Activated CD4-positive, alpha-beta memory T cell treated with anti-CD3 and anti-CD28 coated beads for 36 hours (primary cell): Measurements from ENCODE around the gene GORAB. TPM values are rescaled to one million over a fixed set of nuclear protein-coding genes. Genes with fewer than 3 reads are reported as not detected.

Experiments
- CTCF ChIA-PET: fragments of 350-600 bp; sonication (Branson Sonifier 250); formaldehyde crosslinking; loops from one replicate; lab custom pipeline; 2021; ENCODE audit warnings: antibody characterized with exemption, inconsistent platforms; lab: Charles Lee
- POLR2A ChIA-PET: fragments of 350-600 bp; sonication (Branson Sonifier 250); formaldehyde crosslinking; loops from one replicate; lab custom pipeline; 2021; ENCODE audit warnings: antibody characterized with exemption; lab: Charles Lee
- DNase-seq: peaks from one replicate; pipeline ENCODE4 v3.0.0-alpha.2; 2020
- H3K27ac Mint-ChIP-seq: one replicate; pipeline ENCODE4 v1.8.0; 2021; ENCODE audit warnings: mixed read lengths
- H3K27me3 Mint-ChIP-seq: one replicate; pipeline ENCODE4 v1.8.0; 2021; ENCODE audit warnings: mixed read lengths
- H3K36me3 Mint-ChIP-seq: one replicate; pipeline ENCODE4 v1.8.0; 2021; ENCODE audit warnings: mixed read lengths
- H3K4me1 Mint-ChIP-seq: one replicate; pipeline ENCODE4 v1.8.0; 2021; ENCODE audit warnings: low read depth, mixed read lengths
- H3K4me3 Mint-ChIP-seq: one replicate; pipeline ENCODE4 v1.8.0; 2021; ENCODE audit warnings: mild to moderate bottlenecking, mixed read lengths
- H3K9me3 Mint-ChIP-seq: one replicate; pipeline ENCODE4 v1.8.0; 2021; ENCODE audit warnings: mixed read lengths
- intact Hi-C: fragments of 100-400 bp; cut with micrococcal nuclease; formaldehyde crosslinking; loops from one replicate; pipeline ENCODE4 v1.15.1; 2023
- total RNA-seq, 2 experiments: library from RNA; stranded (reverse); gene quantifications; one replicate each; pipeline ENCODE4 v1.2.3, GENCODE V29; 2021

The GORAB gene
- total RNA-seq, 2 experiments from 2014 or later, result 8.5 to 9.0 TPM

- ChIA-PET CTCF (no interaction called here), POLR2A (no interaction called here)
- H3K4me3 Mint-ChIP-seq, result no peak overlapping the region
- no peak overlapping the region for H3K27ac Mint-ChIP-seq
- intact Hi-C loops, result no loop called here
- peaks cover 8% of the 10 kb centered on the region for H3K4me1 Mint-ChIP-seq
- H3K36me3 Mint-ChIP-seq, result peaks cover 66% of the 10 kb centered on the region
- no peaks in the 10 kb centered on the region for H3K9me3 Mint-ChIP-seq
- DNase-seq, result no peak
- H3K27me3 Mint-ChIP-seq, result no peaks in the 10 kb centered on the region
These were observed 12.7 kb downstream of the GORAB start for GRCh38 chr1:170544624-170545023.

DNA sequence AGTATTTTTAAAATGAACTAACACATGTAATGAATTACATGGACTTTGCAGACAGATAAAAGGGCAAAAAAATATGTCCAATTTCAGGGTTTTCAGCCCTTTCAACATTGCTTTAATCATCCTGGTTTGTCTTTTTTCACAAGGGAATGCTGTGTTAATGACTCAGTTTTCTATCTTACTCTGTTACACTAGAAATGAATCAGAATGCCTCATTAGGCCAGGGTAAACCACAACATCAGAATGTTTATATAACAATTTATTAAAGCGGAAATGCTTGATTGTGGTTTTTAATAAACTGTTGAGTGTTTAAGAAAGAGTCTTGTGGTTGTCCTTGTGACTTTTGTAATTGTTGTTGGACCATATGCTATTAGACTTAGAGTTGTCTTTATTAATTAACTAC is 13.5 kb downstream of the GORAB start:
- CTCF ChIA-PET, result no interaction called here
- no peaks in the 10 kb centered on the region for H3K9me3 Mint-ChIP-seq
- H3K27me3 Mint-ChIP-seq, result no peaks in the 10 kb centered on the region
- DNase-seq, result no peak
- no peak overlapping the region for H3K4me3 Mint-ChIP-seq
- peaks cover 8% of the 10 kb centered on the region for H3K4me1 Mint-ChIP-seq
- peaks cover 65% of the 10 kb centered on the region for H3K36me3 Mint-ChIP-seq
- no peak overlapping the region for H3K27ac Mint-ChIP-seq
- intact Hi-C loops, result no loop called here
- POLR2A ChIA-PET, result no interaction called here

DNA sequence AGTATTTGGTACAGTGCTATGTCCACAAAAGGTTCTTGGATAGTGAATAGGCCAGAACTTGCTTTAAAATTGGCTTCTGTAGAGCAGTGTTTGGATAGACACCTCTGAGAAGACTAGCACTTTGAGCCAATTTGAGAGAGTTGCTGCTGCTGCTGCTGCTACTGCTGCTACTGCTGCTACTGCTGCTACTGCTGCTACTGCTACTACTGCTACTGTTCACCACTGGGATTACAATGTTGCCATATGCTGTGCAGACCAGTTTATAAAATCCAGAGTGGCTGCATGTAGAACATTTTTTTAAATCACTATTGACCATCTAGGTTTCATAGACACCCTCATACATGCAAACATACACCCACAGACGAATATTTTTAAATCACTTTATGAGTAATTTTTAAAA is 15.3 kb downstream of the GORAB start:
- ChIA-PET POLR2A (no interaction called here), CTCF (no interaction called here)
- DNase-seq, result no peak
- Mint-ChIP-seq H3K27ac (no peak overlapping the region), H3K36me3 (peaks cover 60% of the 10 kb centered on the region), H3K27me3 (no peaks in the 10 kb centered on the region), H3K4me1 (peaks cover 11% of the 10 kb centered on the region), H3K4me3 (no peak overlapping the region), H3K9me3 (no peaks in the 10 kb centered on the region)
- intact Hi-C loops, result no loop called here

DNA sequence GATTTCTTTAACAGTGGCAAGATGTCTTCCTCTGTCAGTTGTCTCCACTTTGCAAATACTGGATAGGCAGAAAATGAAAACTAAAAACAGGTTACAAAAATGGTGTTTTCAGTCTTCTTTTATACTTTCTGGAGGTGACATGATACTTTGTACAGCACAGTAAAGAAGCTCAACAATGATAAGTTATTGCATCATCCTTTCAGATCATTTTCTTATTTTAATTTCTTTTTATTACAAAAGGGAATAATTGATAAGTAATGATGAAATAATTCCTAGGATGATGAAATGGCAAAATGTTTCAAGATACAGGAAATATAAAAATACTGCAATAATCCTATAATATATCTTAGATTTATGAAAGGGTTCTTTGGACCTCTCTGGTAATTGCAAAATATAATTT is 16.5 kb downstream of the GORAB start:
- H3K36me3 Mint-ChIP-seq, result peaks cover 58% of the 10 kb centered on the region
- intact Hi-C loops, result no loop called here
- POLR2A ChIA-PET, result no interaction called here

DNA sequence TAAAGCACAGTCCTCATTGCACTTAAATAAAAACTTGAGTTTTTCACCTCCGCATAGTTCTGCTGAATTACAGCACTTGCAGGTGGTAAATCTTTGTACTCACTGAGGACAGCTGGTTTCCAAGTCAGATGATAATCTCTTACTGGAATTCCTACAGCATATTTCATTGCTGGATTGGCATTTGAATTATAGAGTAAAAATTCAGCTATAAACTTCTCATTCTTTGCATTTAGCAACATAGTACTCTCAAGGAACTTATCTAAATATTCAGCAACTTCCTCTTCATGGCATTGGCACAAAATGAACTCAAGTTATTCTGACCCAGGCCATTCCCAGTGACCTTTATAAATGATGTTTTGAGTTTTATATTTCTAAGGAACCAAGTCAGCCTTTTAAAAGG is 23.4 kb downstream of the GORAB start:
- no peaks in the 10 kb centered on the region for H3K27me3 Mint-ChIP-seq
- peaks cover 3% of the 10 kb centered on the region for H3K4me1 Mint-ChIP-seq
- H3K4me3 Mint-ChIP-seq, result no peak overlapping the region
- no peak for DNase-seq
- POLR2A ChIA-PET, result no interaction called here
- no peak overlapping the region for H3K27ac Mint-ChIP-seq
- intact Hi-C loops, result no loop called here
- H3K36me3 Mint-ChIP-seq, result peaks cover 20% of the 10 kb centered on the region
- peaks cover 21% of the 10 kb centered on the region for H3K9me3 Mint-ChIP-seq
- CTCF ChIA-PET, result no interaction called here

More for the DNA sequence above, 16.5 kb downstream of the GORAB start:
- Mint-ChIP-seq H3K27ac (no peak overlapping the region), H3K4me1 (peaks cover 11% of the 10 kb centered on the region), H3K4me3 (no peak overlapping the region), H3K9me3 (no peaks in the 10 kb centered on the region), H3K27me3 (no peaks in the 10 kb centered on the region)
- CTCF ChIA-PET, result no interaction called here
- no peak for DNase-seq

DNA sequence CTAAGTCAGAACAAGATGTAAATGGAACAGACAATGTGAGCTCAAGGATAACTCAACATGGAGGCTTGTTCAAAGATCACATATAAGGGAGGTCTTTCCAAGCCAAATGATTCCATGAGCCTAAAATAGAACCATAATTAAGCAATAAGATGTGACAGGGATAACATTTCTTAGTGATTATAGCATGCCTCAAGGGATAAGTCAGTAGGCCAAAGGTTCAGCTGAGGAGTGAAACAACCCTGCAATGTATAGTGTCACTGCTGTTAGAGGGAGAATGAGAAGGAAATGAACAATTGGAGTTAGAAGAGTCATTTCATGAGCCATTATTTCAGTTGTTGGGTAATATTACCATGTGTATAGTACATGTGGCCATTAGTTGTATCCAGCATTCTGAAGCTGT is 25.0 kb downstream of the GORAB start:
- Mint-ChIP-seq H3K4me1 (peaks cover 2% of the 10 kb centered on the region), H3K36me3 (peaks cover 18% of the 10 kb centered on the region), H3K27ac (no peak overlapping the region), H3K9me3 (peaks cover 21% of the 10 kb centered on the region), H3K4me3 (no peak overlapping the region), H3K27me3 (no peaks in the 10 kb centered on the region)
- intact Hi-C loops, result no loop called here
- POLR2A ChIA-PET, result interaction anchor here (1.0 kb wide), 1 partner anchor 29 kb away, joined by 3 read pairs; no protein-coding TSS in a partner anchor
- CTCF ChIA-PET, result no interaction called here
- no peak for DNase-seq

GRCh38 chr1:170558731-170559130 is 26.8 kb downstream of the GORAB start:
- H3K4me1 Mint-ChIP-seq, result peaks cover 15% of the 10 kb centered on the region
- no peak overlapping the region for H3K27ac Mint-ChIP-seq
- ChIA-PET CTCF (no interaction called here), POLR2A (no interaction called here)
- no peak overlapping the region for H3K4me3 Mint-ChIP-seq
- H3K27me3 Mint-ChIP-seq, result no peaks in the 10 kb centered on the region
- DNase-seq, result no peak
- peaks cover 21% of the 10 kb centered on the region for H3K9me3 Mint-ChIP-seq
- intact Hi-C loops, result no loop called here
- H3K36me3 Mint-ChIP-seq, result peaks cover 9% of the 10 kb centered on the region

GRCh38 chr1:170559166-170559565 is 27.2 kb downstream of the GORAB start:
- POLR2A ChIA-PET, result no interaction called here
- CTCF ChIA-PET, result no interaction called here
- no peak overlapping the region for H3K27ac Mint-ChIP-seq
- no peak for DNase-seq
- peaks cover 9% of the 10 kb centered on the region for H3K36me3 Mint-ChIP-seq
- H3K4me3 Mint-ChIP-seq, result no peak overlapping the region
- peaks cover 15% of the 10 kb centered on the region for H3K4me1 Mint-ChIP-seq
- H3K27me3 Mint-ChIP-seq, result no peaks in the 10 kb centered on the region
- peaks cover 21% of the 10 kb centered on the region for H3K9me3 Mint-ChIP-seq
- intact Hi-C loops, result no loop called here

DNA sequence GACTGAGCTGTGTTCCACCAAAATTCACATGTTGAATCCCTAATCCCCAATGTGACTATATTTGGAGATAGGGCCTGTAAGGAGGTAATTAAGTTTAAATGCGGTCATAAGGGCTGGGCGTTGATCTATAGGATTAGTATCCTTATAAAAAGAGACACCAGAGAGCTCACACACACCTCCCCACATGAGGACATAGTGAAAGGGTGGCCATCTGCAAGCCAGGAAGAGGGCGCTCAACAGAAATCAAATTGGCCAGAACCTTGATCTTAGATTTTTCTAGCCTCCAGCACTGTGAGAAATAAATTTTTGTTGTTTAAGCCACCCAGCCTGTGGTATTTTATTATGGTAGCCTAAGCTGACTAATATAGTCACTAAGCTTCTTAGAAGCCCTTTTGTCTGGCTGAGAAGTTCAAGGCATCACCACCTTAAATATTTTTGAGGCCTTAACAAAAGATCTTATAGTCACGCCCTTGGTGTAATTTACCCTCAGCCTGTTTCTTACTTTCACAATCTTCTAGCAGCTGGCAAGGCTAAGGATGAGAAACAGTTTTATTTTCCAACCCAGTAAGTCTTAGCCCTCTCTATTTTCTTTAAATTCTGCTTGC is 28.8 kb downstream of the GORAB start:
- H3K4me1 Mint-ChIP-seq, result peaks cover 15% of the 10 kb centered on the region
- ChIA-PET POLR2A (no interaction called here), CTCF (interaction anchor here (0.6 kb wide), 1 partner anchor 44 kb away, joined by 3 read pairs; no protein-coding TSS in a partner anchor)
- no peak overlapping the region for H3K27ac Mint-ChIP-seq
- no peaks in the 10 kb centered on the region for H3K27me3 Mint-ChIP-seq
- intact Hi-C loops, result no loop called here
- H3K36me3 Mint-ChIP-seq, result peaks cover 7% of the 10 kb centered on the region
- H3K9me3 Mint-ChIP-seq, result peaks cover 21% of the 10 kb centered on the region
- no peak for DNase-seq
- H3K4me3 Mint-ChIP-seq, result no peak overlapping the region

GRCh38 chr1:170562646-170563338 is 30.8 kb downstream of the GORAB start:
- intact Hi-C loops, result no loop called here
- POLR2A ChIA-PET, result no interaction called here
- H3K27me3 Mint-ChIP-seq, result no peaks in the 10 kb centered on the region
- no peak overlapping the region for H3K4me3 Mint-ChIP-seq
- H3K27ac Mint-ChIP-seq, result no peak overlapping the region
- DNase-seq, result peak; percentile 50
- CTCF ChIA-PET, result no interaction called here
- H3K9me3 Mint-ChIP-seq, result peaks cover 21% of the 10 kb centered on the region
- H3K36me3 Mint-ChIP-seq, result peaks cover 7% of the 10 kb centered on the region
- peaks cover 15% of the 10 kb centered on the region for H3K4me1 Mint-ChIP-seq

- H3K36me3 Mint-ChIP-seq, result peaks cover 1% of the 10 kb centered on the region
- ChIA-PET CTCF (no interaction called here), POLR2A (no interaction called here)
- DNase-seq, result no peak
- no peak overlapping the region for H3K27ac Mint-ChIP-seq
- H3K4me3 Mint-ChIP-seq, result no peak overlapping the region
- H3K9me3 Mint-ChIP-seq, result peaks cover 13% of the 10 kb centered on the region
- peaks cover 14% of the 10 kb centered on the region for H3K4me1 Mint-ChIP-seq
- H3K27me3 Mint-ChIP-seq, result peaks cover 12% of the 10 kb centered on the region
- intact Hi-C loops, result no loop called here
These were observed 35.2 kb downstream of the GORAB start for GRCh38 chr1:170567214-170567613.

DNA sequence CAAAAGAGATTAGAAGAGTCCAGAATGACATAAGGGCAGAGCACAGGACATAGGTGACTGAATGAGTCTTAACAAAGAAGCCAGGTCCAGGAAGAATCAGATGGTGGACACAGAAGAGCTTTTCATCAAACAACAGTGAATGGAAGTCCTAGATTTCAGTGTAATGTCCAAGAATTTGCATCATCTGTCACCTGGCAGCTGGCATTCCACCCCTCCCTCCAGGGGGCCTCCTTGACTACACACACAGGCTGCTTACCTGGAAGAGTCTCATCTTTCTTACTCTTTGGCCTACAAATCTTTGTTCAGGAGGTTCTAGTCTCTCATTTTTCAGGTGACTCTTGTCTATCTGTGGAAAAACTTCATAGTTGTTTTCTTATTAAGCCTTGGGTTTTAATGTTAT is 36.2 kb downstream of the GORAB start:
- intact Hi-C loops, result no loop called here
- ChIA-PET CTCF (no interaction called here), POLR2A (no interaction called here)
- H3K4me3 Mint-ChIP-seq, result no peak overlapping the region
- no peak overlapping the region for H3K27ac Mint-ChIP-seq
- H3K27me3 Mint-ChIP-seq, result peaks cover 13% of the 10 kb centered on the region
- peaks cover 15% of the 10 kb centered on the region for H3K9me3 Mint-ChIP-seq
- H3K4me1 Mint-ChIP-seq, result peaks cover 5% of the 10 kb centered on the region
- DNase-seq, result no peak
- peaks cover 1% of the 10 kb centered on the region for H3K36me3 Mint-ChIP-seq

GRCh38 chr1:170576980-170577379 is 45.0 kb downstream of the GORAB start:
- POLR2A ChIA-PET, result no interaction called here
- no peak overlapping the region for H3K27ac Mint-ChIP-seq
- peaks cover 23% of the 10 kb centered on the region for H3K27me3 Mint-ChIP-seq
- CTCF ChIA-PET, result interaction anchor here (1.4 kb wide), 1 partner anchor 8 kb away, joined by 3 read pairs; no protein-coding TSS in a partner anchor
- H3K9me3 Mint-ChIP-seq, result peaks cover 5% of the 10 kb centered on the region
- H3K4me1 Mint-ChIP-seq, result no peaks in the 10 kb centered on the region
- no peaks in the 10 kb centered on the region for H3K36me3 Mint-ChIP-seq
- no peak for DNase-seq
- no peak overlapping the region for H3K4me3 Mint-ChIP-seq
- intact Hi-C loops, result no loop called here
